Immature natural killer cell (primary cell): Measurements from ENCODE around the gene APOD. TPM values are rescaled to one million over a fixed set of nuclear protein-coding genes. Genes with fewer than 3 reads are reported as not detected.

Source experiments
- DNase-seq, 3 donors: peaks; one replicate each; pipeline ENCODE4 v3.0.0; 2022; ENCODE audit warnings: mixed read lengths in 1 of 3
- H3K27ac Mint-ChIP-seq, 6 donors: one replicate each; pipeline ENCODE4 v1.8.0; 2020; ENCODE audit warnings: mixed read lengths in 6 of 6, mild to moderate bottlenecking in 5 of 6, inconsistent platforms in 4 of 6, moderate library complexity in 3 of 6
- H3K27me3 Mint-ChIP-seq, 3 donors: one replicate each; pipeline ENCODE4 v1.8.0; 2020 to 2021; ENCODE audit warnings: low read depth in 3 of 3, mild to moderate bottlenecking in 3 of 3, mixed read lengths in 3 of 3, moderate library complexity in 3 of 3, inconsistent platforms in 1 of 3
- H3K36me3 Mint-ChIP-seq, 3 donors: one replicate each; pipeline ENCODE4 v1.8.0; 2020; ENCODE audit warnings: mixed read lengths in 3 of 3, inconsistent platforms in 2 of 3, mild to moderate bottlenecking in 2 of 3
- H3K4me1 Mint-ChIP-seq, 2 donors: one replicate each; pipeline ENCODE4 v1.8.0; 2020; ENCODE audit warnings: inconsistent platforms in 2 of 2, mild to moderate bottlenecking in 2 of 2, mixed read lengths in 2 of 2, moderate library complexity in 1 of 2
- H3K4me3 Mint-ChIP-seq, 5 donors: one replicate each; pipeline ENCODE4 v1.8.0; 2020; ENCODE audit warnings: mild to moderate bottlenecking in 5 of 5, mixed read lengths in 5 of 5, inconsistent platforms in 3 of 5, moderate library complexity in 3 of 5
- H3K9me3 Mint-ChIP-seq, 6 donors: one replicate each; pipeline ENCODE4 v1.8.0; 2020; ENCODE audit warnings: mild to moderate bottlenecking in 6 of 6, mixed read lengths in 6 of 6, inconsistent platforms in 4 of 6, moderate library complexity in 3 of 6
- polyA plus RNA-seq, 3 donors: library from polyadenylated mRNA; unstranded; fragments of 300-500 nt; fragmentation: Illumina TruSeq; gene quantifications; one replicate each; pipeline ENCODE4 v1.2.3, GENCODE V29; 2021

The APOD gene
- polyA plus RNA-seq, 3 donors from 2014 or later: not detected

GRCh38 chr3:195565716-195566115 lies 18.0 kb downstream of the APOD start:
- DNase-seq: no peak
- no peak overlapping the region for H3K4me3 Mint-ChIP-seq
- H3K27me3 Mint-ChIP-seq: peaks cover 0 to 3% (median 2%) of the 10 kb centered on the region in 3 donors
- no peaks in the 10 kb centered on the region for H3K36me3 Mint-ChIP-seq
- H3K27ac Mint-ChIP-seq: peak overlapping the region in 1 of 6 donors; percentile 48
- peaks cover 1 to 8% of the 10 kb centered on the region in 2 donors for H3K4me1 Mint-ChIP-seq
- H3K9me3 Mint-ChIP-seq: no peaks in the 10 kb centered on the region

- Mint-ChIP-seq H3K4me1 (no peaks in the 10 kb centered on the region), H3K27ac (no peak overlapping the region), H3K4me3 (no peak overlapping the region), H3K36me3 (no peaks in the 10 kb centered on the region), H3K27me3 (peaks cover 0 to 4% (median 2%) of the 10 kb centered on the region in 3 donors), H3K9me3 (no peaks in the 10 kb centered on the region)
- no peak for DNase-seq
These were observed 20.4 kb downstream of the APOD start for GRCh38 chr3:195563317-195563716.

GRCh38 chr3:195559723-195560409 lies 23.9 kb downstream of the APOD start:
- no peak overlapping the region for H3K4me3 Mint-ChIP-seq
- no peak overlapping the region for H3K27ac Mint-ChIP-seq
- no peaks in the 10 kb centered on the region for H3K4me1 Mint-ChIP-seq
- no peak for DNase-seq
- no peaks in the 10 kb centered on the region for H3K36me3 Mint-ChIP-seq
- no peaks in the 10 kb centered on the region for H3K9me3 Mint-ChIP-seq
- H3K27me3 Mint-ChIP-seq: peaks cover 0 to 6% (median 0%) of the 10 kb centered on the region in 3 donors

- H3K36me3 Mint-ChIP-seq: no peaks in the 10 kb centered on the region
- no peak for DNase-seq
- no peaks in the 10 kb centered on the region for H3K4me1 Mint-ChIP-seq
- H3K4me3 Mint-ChIP-seq: no peak overlapping the region
- no peaks in the 10 kb centered on the region for H3K9me3 Mint-ChIP-seq
- peak overlapping the region in 1 of 6 donors; percentile 29 for H3K27ac Mint-ChIP-seq
- peaks cover 0 to 6% (median 0%) of the 10 kb centered on the region in 3 donors for H3K27me3 Mint-ChIP-seq
These were observed 25.1 kb downstream of the APOD start for GRCh38 chr3:195558602-195559001.

GRCh38 chr3:195557322-195557721 lies 26.4 kb downstream of the APOD start:
- no peaks in the 10 kb centered on the region for H3K36me3 Mint-ChIP-seq
- H3K9me3 Mint-ChIP-seq: no peaks in the 10 kb centered on the region
- H3K4me3 Mint-ChIP-seq: no peak overlapping the region
- DNase-seq: no peak
- peaks cover 3 to 9% of the 10 kb centered on the region in 2 donors for H3K4me1 Mint-ChIP-seq
- H3K27me3 Mint-ChIP-seq: peaks cover 0 to 6% (median 0%) of the 10 kb centered on the region in 3 donors
- H3K27ac Mint-ChIP-seq: no peak overlapping the region

GRCh38 chr3:195556390-195556789 lies 27.4 kb downstream of the APOD start:
- Mint-ChIP-seq H3K4me3 (no peak overlapping the region), H3K27me3 (peaks cover 0 to 6% (median 0%) of the 10 kb centered on the region in 3 donors), H3K4me1 (peaks cover 13 to 19% of the 10 kb centered on the region in 2 donors), H3K9me3 (no peaks in the 10 kb centered on the region), H3K27ac (no peak overlapping the region), H3K36me3 (no peaks in the 10 kb centered on the region)
- DNase-seq: no peak

- no peak overlapping the region for H3K4me3 Mint-ChIP-seq
- DNase-seq: no peak
- H3K27me3 Mint-ChIP-seq: peaks cover under 1 to 11% (median 4%) of the 10 kb centered on the region in 3 donors
- H3K36me3 Mint-ChIP-seq: no peaks in the 10 kb centered on the region
- H3K27ac Mint-ChIP-seq: peak overlapping the region in 2 of 6 donors; percentile 35 to 39
- H3K9me3 Mint-ChIP-seq: no peaks in the 10 kb centered on the region
- H3K4me1 Mint-ChIP-seq: peaks cover 25 to 31% of the 10 kb centered on the region in 2 donors
These were observed 28.6 kb downstream of the APOD start for GRCh38 chr3:195555110-195555509.

GRCh38 chr3:195554458-195554857 lies 29.3 kb downstream of the APOD start:
- Mint-ChIP-seq H3K27ac (no peak overlapping the region), H3K36me3 (no peaks in the 10 kb centered on the region), H3K27me3 (peaks cover 4 to 9% (median 4%) of the 10 kb centered on the region in 3 donors), H3K4me3 (no peak overlapping the region), H3K9me3 (no peaks in the 10 kb centered on the region), H3K4me1 (peaks cover 31 to 37% of the 10 kb centered on the region in 2 donors)
- no peak for DNase-seq

- Mint-ChIP-seq H3K27me3 (peaks cover 4 to 9% (median 4%) of the 10 kb centered on the region in 3 donors), H3K4me1 (peaks cover 40 to 47% of the 10 kb centered on the region in 2 donors), H3K4me3 (peak overlapping the region in 1 of 5 donors; percentile 42), H3K27ac (peak overlapping the region in 5 of 6 donors; percentile 5 to 80 (median 37)), H3K36me3 (no peaks in the 10 kb centered on the region), H3K9me3 (no peaks in the 10 kb centered on the region)
- no peak for DNase-seq
These were observed 30.5 kb downstream of the APOD start for GRCh38 chr3:195553268-195553667.

- Mint-ChIP-seq H3K4me1 (peaks cover 54 to 65% of the 10 kb centered on the region in 2 donors), H3K36me3 (no peaks in the 10 kb centered on the region), H3K9me3 (no peaks in the 10 kb centered on the region), H3K27ac (peak overlapping the region; percentile 96 to 100 (median 100)), H3K27me3 (peaks cover 4 to 8% (median 4%) of the 10 kb centered on the region in 3 donors), H3K4me3 (peak overlapping the region; percentile 59 to 99 (median 67))
- no peak for DNase-seq
These were observed 32.3 kb downstream of the APOD start for GRCh38 chr3:195551381-195551978.

GRCh38 chr3:195550723-195551122 lies 33.0 kb downstream of the APOD start:
- peak; percentile 64 to 72 (median 68) for DNase-seq
- Mint-ChIP-seq H3K4me3 (peak overlapping the region; percentile 84 to 99 (median 89)), H3K36me3 (no peaks in the 10 kb centered on the region), H3K27me3 (peaks cover 4 to 6% (median 4%) of the 10 kb centered on the region in 3 donors), H3K9me3 (no peaks in the 10 kb centered on the region), H3K4me1 (peaks cover 62 to 72% of the 10 kb centered on the region in 2 donors), H3K27ac (peak overlapping the region; percentile 96 to 100 (median 100))

GRCh38 chr3:195549931-195550519 lies 33.7 kb downstream of the APOD start:
- peak overlapping the region; percentile 84 to 99 (median 89) for H3K4me3 Mint-ChIP-seq
- H3K36me3 Mint-ChIP-seq: no peaks in the 10 kb centered on the region
- no peaks in the 10 kb centered on the region for H3K9me3 Mint-ChIP-seq
- peaks cover 69 to 79% of the 10 kb centered on the region in 2 donors for H3K4me1 Mint-ChIP-seq
- peaks cover 4 to 6% (median 4%) of the 10 kb centered on the region in 3 donors for H3K27me3 Mint-ChIP-seq
- peak overlapping the region; percentile 96 to 100 (median 100) for H3K27ac Mint-ChIP-seq
- DNase-seq: peak; percentile 79 to 82 (median 82)

- peaks cover 4 to 6% (median 4%) of the 10 kb centered on the region in 3 donors for H3K27me3 Mint-ChIP-seq
- peak overlapping the region; percentile 61 to 91 (median 78) for H3K27ac Mint-ChIP-seq
- H3K36me3 Mint-ChIP-seq: no peaks in the 10 kb centered on the region
- H3K9me3 Mint-ChIP-seq: no peaks in the 10 kb centered on the region
- peaks cover 79 to 89% of the 10 kb centered on the region in 2 donors for H3K4me1 Mint-ChIP-seq
- DNase-seq: no peak
- peak overlapping the region; percentile 50 to 75 (median 61) for H3K4me3 Mint-ChIP-seq
These were observed 34.8 kb downstream of the APOD start for GRCh38 chr3:195548987-195549386.

- no peaks in the 10 kb centered on the region for H3K9me3 Mint-ChIP-seq
- H3K27me3 Mint-ChIP-seq: peaks cover 4 to 8% (median 4%) of the 10 kb centered on the region in 3 donors
- H3K4me3 Mint-ChIP-seq: peak overlapping the region in 3 of 5 donors; percentile 50 to 75 (median 61)
- H3K4me1 Mint-ChIP-seq: peaks cover 84 to 94% of the 10 kb centered on the region in 2 donors
- no peak for DNase-seq
- H3K36me3 Mint-ChIP-seq: no peaks in the 10 kb centered on the region
- peak overlapping the region; percentile 61 to 91 (median 78) for H3K27ac Mint-ChIP-seq
These were observed 35.2 kb downstream of the APOD start for GRCh38 chr3:195548501-195548900.
